Smooth muscle cell (in vitro differentiated cells): ENCODE results near the gene DDX24. TPM values are rescaled to one million over a fixed set of nuclear protein-coding genes. Genes with fewer than 3 reads are reported as not detected.

Source experiments
- DNase-seq: peaks from one replicate; lab custom pipeline; 2025; ENCODE audit not compliant: unreplicated experiment; lab: John Stamatoyannopoulos, UW
- H2AFZ ChIP-seq: fragments of 200-600 bp; sonication (generic); 2 replicates; pipeline ENCODE4 v1.6.0; 2016; ENCODE audit warnings: antibody characterized with exemption, low read depth, mild to moderate bottlenecking
- H3F3A ChIP-seq: fragments of 200-600 bp; sonication (generic); 2 replicates; pipeline ENCODE4 v1.6.0; 2017; ENCODE audit warnings: antibody characterized with exemption, low read depth
- H3K27ac ChIP-seq: fragments of 200-600 bp; sonication (generic); 2 replicates; pipeline ENCODE4 v1.5.1; 2016; ENCODE audit warnings: low read depth, mild to moderate bottlenecking
- H3K27me3 ChIP-seq: fragments of 200-600 bp; sonication (generic); 2 replicates; pipeline ENCODE4 v1.6.1; 2016; ENCODE audit warnings: low read depth, mild to moderate bottlenecking
- H3K36me3 ChIP-seq: fragments of 200-600 bp; sonication (generic); 2 replicates; pipeline ENCODE4 v1.5.1; 2016; ENCODE audit warnings: low read depth
- H3K4me1 ChIP-seq: fragments of 200-600 bp; sonication (generic); 2 replicates; pipeline ENCODE4 v1.5.1; 2016; ENCODE audit warnings: low read depth
- H3K4me2 ChIP-seq: fragments of 200-600 bp; sonication (generic); 2 replicates; pipeline ENCODE4 v1.6.0; 2016; ENCODE audit warnings: mild to moderate bottlenecking
- H3K4me3 ChIP-seq: fragments of 200-600 bp; sonication (generic); 2 replicates; pipeline ENCODE4 v1.5.1; 2016; ENCODE audit warnings: mild to moderate bottlenecking
- H3K79me2 ChIP-seq: fragments of 200-600 bp; sonication (generic); 2 replicates; pipeline ENCODE4 v1.6.0; 2016; ENCODE audit warnings: low read depth, mild to moderate bottlenecking
- H3K9ac ChIP-seq: fragments of 200-600 bp; sonication (generic); 2 replicates; pipeline ENCODE4 v1.6.0; 2016; ENCODE audit warnings: low read depth
- H3K9me3 ChIP-seq: fragments of 200-600 bp; sonication (generic); replicated peaks from 2 replicates; pipeline ENCODE4 v1.5.1; 2016; ENCODE audit warnings: low read depth
- H4K20me1 ChIP-seq: fragments of 200-600 bp; sonication (generic); 2 replicates; pipeline ENCODE4 v1.6.0; 2016; ENCODE audit warnings: low read depth
- WGBS: methylation state at CpG from one replicate; pipeline ENCODE4 v1.1.7; 2016; ENCODE audit warnings: low lambda C conversion rate; 5-methylcytosine and 5-hydroxymethylcytosine counted together
- polyA plus RNA-seq: library from polyadenylated mRNA; unstranded; fragments of >200 nt; fragmentation: Nextera tagmentation; extraction: Ambion mirVana; gene quantifications from 2 replicates; pipeline ENCODE4 v1.2.1, GENCODE V29; 2016
- total RNA-seq: library from RNA; depleted of rRNA; stranded (reverse); fragments of >200 nt; gene quantifications from 2 replicates; pipeline ENCODE4 v1.2.3, GENCODE V29; 2014
- TF ChIP-seq, protein P1 (sequence below): fragments of 200-600 bp; sonication (generic); IDR thresholded peaks from 2 replicates; pipeline ENCODE4 v1.5.1; 2017; ENCODE audit warnings: borderline replicate concordance, mild to moderate bottlenecking, antibody characterized with exemption; ENCODE audit not compliant: insufficient read depth, poor library complexity, severe bottlenecking

Gene DDX24
- total and polyA plus RNA-seq, 2 experiments from 2014 or later: 117 to 118 TPM

DNA sequence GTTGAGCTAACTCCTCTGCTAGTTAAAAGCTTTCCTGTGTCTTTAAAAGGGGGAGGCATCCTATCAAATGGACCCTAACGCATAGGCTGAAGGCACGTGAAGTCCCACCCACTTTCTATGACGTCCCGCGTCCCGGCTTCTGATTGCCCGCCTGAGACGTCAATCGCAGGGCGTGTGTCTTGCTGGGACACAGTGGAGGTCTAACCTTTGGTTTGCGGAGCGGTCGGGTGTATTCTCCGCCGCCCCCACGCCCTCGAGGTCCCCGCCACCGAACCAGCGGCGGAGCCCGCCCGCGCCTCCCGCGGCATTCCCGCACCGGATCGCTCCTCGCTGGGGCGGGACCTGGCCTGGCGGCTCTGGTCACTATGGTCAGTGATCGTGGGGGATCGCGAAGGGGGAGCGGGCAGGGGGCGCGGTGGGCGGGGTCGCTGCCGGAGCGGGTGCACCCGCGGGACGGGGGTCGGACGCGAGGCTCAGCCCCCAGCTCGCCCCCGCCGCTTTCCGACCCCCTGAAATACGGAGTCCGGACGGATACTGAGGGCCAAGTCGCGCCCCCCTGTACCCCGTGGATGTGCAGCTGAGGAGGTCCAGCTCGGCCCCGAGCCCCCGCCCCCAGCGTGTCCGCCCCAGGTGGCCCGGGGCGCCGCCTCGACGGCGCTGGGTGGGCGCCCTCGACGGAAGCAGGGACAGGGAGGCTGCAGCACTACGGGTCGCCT lies 54.7 kb downstream of the DDX24 start, which contains the start of gene OTUB2:
Gene OTUB2 (plus strand): TSS at position 168 of the 716 bp plus-strand sequence. CDS start 198 bp downstream, at position 366.
- peak within 1 kb of the TSS; percentile 85 for H3K4me2 ChIP-seq
- H2AFZ ChIP-seq: peak within 1 kb of the TSS; percentile 6
- peak within 1 kb of the TSS; percentile 25 for H3K9ac ChIP-seq

DNA sequence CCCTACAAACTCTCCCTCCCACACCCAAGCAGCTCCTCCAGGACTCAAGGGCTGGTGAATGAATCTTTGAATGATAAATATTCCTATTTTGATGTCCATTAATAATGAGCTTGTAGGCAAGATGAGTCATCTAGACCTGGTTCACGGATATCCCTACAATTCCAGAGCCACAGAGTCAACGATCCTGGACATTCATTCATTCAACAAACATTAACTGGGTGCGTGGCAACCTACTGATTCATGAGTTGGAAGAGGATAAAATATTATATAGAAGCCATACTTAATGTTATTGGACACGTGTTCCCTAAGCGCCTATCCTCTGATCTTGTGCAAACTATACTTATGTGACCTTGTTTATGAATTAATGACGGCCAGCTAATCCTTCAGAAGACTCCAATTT lies 55.3 kb downstream of the DDX24 start:
- no peak overlapping the region for H2AFZ ChIP-seq
- H3K36me3 ChIP-seq: no peaks in the 10 kb centered on the region
- H3K4me1 ChIP-seq: peaks cover 20% of the 10 kb centered on the region
- H3K27me3 ChIP-seq: no peaks in the 10 kb centered on the region
- no peaks in the 10 kb centered on the region for H4K20me1 ChIP-seq
- no peak for DNase-seq
- no peaks in the 10 kb centered on the region for H3F3A ChIP-seq
- peak overlapping the region; percentile 85 for H3K4me2 ChIP-seq
- peak overlapping the region; percentile 59 for H3K4me3 ChIP-seq
- no peak overlapping the region for H3K9ac ChIP-seq
- no peak overlapping the region for H3K27ac ChIP-seq
- no peaks in the 10 kb centered on the region for H3K9me3 ChIP-seq
- no peaks in the 10 kb centered on the region for H3K79me2 ChIP-seq
- 55% methylated on average over 6 of the region's 6 CpGs for WGBS
- TF ChIP-seq, protein P1, sequence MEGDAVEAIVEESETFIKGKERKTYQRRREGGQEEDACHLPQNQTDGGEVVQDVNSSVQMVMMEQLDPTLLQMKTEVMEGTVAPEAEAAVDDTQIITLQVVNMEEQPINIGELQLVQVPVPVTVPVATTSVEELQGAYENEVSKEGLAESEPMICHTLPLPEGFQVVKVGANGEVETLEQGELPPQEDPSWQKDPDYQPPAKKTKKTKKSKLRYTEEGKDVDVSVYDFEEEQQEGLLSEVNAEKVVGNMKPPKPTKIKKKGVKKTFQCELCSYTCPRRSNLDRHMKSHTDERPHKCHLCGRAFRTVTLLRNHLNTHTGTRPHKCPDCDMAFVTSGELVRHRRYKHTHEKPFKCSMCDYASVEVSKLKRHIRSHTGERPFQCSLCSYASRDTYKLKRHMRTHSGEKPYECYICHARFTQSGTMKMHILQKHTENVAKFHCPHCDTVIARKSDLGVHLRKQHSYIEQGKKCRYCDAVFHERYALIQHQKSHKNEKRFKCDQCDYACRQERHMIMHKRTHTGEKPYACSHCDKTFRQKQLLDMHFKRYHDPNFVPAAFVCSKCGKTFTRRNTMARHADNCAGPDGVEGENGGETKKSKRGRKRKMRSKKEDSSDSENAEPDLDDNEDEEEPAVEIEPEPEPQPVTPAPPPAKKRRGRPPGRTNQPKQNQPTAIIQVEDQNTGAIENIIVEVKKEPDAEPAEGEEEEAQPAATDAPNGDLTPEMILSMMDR: no peak

More for the DNA sequence above, 54.7 kb downstream of the DDX24 start, which contains the start of gene OTUB2:
- Histone ChIP-seq H3K27ac (no peak within 1 kb of the TSS), H3K36me3 (no peaks in the 10 kb centered on the region), H3K9me3 (no peaks in the 10 kb centered on the region), H3K79me2 (no peaks in the 10 kb centered on the region), H3F3A (no peaks in the 10 kb centered on the region), H3K4me1 (peaks cover 20% of the 10 kb centered on the region), H3K27me3 (no peaks in the 10 kb centered on the region), H4K20me1 (no peaks in the 10 kb centered on the region), H3K4me3 (peak within 1 kb of the TSS; percentile 59)
- DNase-seq: peak; percentile 73
- 1% methylated on average over 49 of the region's 74 CpGs for WGBS
- TF ChIP-seq, protein P1: no peak

DNA sequence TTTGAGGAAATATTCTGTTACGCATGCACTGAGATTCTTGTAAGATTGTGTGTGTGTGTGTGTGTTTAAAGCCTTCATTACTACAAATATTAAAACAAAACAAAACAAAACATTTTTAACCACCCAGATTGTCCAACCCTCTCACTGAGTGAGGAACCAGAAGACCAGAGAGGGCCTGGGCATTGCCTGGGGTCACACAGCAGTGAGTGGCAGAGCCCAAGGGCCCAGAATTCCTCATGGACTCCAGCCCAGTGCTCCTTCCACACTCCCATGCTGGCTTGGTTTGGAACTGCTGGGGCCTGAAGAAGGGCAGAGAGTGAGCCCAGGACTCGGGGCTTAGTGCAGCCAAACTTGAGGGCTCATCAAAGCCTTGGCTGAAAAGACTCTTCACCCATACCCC lies 56.5 kb downstream of the DDX24 start:
- DNase-seq: no peak
- Histone ChIP-seq H3F3A (no peaks in the 10 kb centered on the region), H3K9me3 (no peaks in the 10 kb centered on the region), H3K27ac (no peak overlapping the region), H3K4me1 (peaks cover 20% of the 10 kb centered on the region), H3K4me2 (no peak overlapping the region), H3K9ac (no peak overlapping the region), H3K79me2 (no peaks in the 10 kb centered on the region), H3K27me3 (no peaks in the 10 kb centered on the region), H3K36me3 (no peaks in the 10 kb centered on the region), H3K4me3 (no peak overlapping the region), H2AFZ (no peak overlapping the region), H4K20me1 (no peaks in the 10 kb centered on the region)
- TF ChIP-seq, protein P1: no peak
- WGBS: 100% methylated on average over 2 of the region's 2 CpGs
